Measurements from ENCODE around the gene MKNK1.

Gene MKNK1

DNA sequence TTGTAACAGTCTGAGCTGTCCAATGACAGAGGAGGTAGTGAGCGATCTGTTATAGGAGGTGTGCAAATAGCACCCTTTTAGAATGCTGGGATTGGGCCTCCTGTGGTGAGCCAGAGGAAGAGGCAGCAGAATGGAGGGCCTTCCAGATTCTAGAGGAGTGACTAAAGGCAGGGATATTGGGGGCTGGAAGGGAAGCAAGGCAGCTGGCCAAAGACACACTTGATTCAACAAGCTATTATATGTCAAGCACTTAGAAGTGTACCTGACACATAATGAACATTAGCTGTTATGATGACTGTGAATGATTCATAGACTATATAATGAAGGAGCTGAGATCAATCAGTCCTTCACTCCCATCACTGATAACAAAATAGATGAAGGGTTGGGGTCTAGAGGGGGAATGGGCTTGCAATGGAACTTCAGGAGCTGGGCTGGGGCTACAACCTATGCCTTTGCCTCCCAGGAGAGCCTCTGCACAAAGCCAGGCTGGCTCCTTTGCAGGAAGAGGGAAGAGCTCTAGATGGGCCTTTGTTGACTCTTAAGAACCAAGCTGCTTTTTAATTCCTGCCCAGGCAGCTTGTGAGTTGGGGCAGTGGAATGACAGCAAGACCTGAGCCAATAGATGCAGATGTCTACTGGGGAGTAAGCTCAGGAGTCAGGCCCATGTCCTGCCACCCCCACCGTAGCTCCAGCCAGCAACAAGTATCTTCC, 2.3 kb upstream of the MKNK1 start:
- no peak for DNase-seq (ENCODE audit: low read depth in 2 of 2)
- TF ChIP-seq, protein P1, sequence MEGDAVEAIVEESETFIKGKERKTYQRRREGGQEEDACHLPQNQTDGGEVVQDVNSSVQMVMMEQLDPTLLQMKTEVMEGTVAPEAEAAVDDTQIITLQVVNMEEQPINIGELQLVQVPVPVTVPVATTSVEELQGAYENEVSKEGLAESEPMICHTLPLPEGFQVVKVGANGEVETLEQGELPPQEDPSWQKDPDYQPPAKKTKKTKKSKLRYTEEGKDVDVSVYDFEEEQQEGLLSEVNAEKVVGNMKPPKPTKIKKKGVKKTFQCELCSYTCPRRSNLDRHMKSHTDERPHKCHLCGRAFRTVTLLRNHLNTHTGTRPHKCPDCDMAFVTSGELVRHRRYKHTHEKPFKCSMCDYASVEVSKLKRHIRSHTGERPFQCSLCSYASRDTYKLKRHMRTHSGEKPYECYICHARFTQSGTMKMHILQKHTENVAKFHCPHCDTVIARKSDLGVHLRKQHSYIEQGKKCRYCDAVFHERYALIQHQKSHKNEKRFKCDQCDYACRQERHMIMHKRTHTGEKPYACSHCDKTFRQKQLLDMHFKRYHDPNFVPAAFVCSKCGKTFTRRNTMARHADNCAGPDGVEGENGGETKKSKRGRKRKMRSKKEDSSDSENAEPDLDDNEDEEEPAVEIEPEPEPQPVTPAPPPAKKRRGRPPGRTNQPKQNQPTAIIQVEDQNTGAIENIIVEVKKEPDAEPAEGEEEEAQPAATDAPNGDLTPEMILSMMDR (IDR thresholded peaks at IDR 0.05; ENCODE audit: low read depth, low read length), result no peak
- no peak overlapping the region for H3K4me3 ChIP-seq (replicated peaks in 1 of 2; ENCODE audit: low read depth in 2 of 2, low read length in 2 of 2)

DNA sequence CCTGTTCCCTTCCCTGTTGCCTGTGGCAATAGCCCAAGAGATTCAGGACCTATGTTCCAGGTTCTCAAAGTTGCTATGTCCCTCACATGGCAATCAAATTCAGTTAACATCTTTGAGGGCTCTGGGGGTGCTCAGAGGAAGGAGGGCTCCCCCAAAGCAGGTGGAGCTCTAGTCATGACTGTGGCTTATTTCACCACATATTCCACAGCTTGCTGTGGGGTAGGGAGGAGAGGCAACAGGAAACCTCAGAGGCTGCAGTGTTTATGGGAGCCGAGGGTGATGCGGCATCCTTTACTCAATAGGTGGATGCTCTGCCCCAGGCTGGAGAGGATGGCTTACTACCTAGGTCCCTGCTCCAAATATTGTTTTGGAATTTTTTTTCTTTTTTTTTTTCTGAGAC, 1.2 kb upstream of the MKNK1 start:
- H3K4me3 ChIP-seq (replicated peaks in 1 of 2; ENCODE audit: low read depth in 2 of 2, low read length in 2 of 2), result no peak overlapping the region
- no peak for DNase-seq (ENCODE audit: low read depth in 2 of 2)
- TF ChIP-seq, protein P1 (IDR thresholded peaks at IDR 0.05; ENCODE audit: low read depth, low read length), result no peak

DNA sequence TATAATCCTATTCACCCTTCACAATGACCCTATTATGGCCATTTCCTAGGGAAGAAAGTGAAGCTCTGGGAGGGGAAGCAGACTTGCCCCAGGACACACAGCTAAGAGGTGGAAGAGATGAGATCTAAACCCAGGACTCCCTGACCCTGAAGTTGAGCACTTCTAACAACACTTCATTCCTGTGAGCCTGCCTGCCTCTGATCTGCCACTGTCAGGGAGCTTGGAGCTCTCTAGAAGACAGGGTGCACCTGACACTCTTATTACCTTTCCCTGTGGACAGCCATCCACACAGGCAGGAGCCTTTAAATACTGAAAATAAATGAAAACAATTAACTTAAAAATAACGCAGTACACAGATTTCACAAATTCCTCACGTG, 599 bp downstream of the MKNK1 start:
- peak overlapping the region; percentile 95 to 97 for H3K4me3 ChIP-seq (replicated peaks in 1 of 2; ENCODE audit: low read depth in 2 of 2, low read length in 2 of 2)
- DNase-seq (ENCODE audit: low read depth in 2 of 2), result no peak
- TF ChIP-seq, protein P1 (IDR thresholded peaks at IDR 0.05; ENCODE audit: low read depth, low read length), result no peak

DNA sequence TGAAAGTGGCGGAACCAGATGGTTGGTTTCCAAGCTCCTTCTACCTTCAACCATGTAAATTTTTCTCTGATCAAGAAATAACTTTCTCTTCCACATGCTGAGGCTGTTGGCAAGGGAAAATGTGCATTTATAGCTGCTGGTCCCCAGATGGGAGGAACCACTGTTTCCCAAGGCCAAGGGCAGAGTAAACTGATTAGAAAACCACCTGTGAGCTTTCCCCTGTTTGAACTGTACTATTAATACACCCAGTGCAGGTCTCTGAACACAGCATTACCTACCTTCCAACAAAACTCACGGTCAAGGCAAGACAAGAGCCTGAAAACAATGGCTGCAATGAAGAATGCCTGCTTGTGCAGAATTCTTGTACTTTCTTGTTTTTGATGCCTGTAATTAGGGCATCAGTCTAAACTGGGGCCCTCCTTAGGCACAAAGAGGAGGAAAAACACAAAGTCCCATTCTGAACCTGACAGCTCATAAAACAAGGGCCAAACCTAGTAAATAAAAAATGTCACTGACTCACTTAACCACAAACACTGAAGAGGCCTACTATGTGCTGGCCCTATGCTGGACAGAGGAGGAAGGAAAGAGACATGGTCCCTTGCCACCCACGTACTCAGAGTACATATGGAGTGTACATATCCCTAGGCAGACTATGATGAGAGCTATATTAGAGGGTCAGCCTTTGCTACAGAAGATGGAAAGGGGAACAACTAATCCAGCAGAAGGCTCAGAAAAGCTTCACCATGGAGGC, 2.6 kb downstream of the MKNK1 start:
- TF ChIP-seq, protein P1 (IDR thresholded peaks at IDR 0.05; ENCODE audit: low read depth, low read length), result no peak
- no peak overlapping the region for H3K4me3 ChIP-seq (replicated peaks in 1 of 2; ENCODE audit: low read depth in 2 of 2, low read length in 2 of 2)
- no peak for DNase-seq (ENCODE audit: low read depth in 2 of 2)

DNA sequence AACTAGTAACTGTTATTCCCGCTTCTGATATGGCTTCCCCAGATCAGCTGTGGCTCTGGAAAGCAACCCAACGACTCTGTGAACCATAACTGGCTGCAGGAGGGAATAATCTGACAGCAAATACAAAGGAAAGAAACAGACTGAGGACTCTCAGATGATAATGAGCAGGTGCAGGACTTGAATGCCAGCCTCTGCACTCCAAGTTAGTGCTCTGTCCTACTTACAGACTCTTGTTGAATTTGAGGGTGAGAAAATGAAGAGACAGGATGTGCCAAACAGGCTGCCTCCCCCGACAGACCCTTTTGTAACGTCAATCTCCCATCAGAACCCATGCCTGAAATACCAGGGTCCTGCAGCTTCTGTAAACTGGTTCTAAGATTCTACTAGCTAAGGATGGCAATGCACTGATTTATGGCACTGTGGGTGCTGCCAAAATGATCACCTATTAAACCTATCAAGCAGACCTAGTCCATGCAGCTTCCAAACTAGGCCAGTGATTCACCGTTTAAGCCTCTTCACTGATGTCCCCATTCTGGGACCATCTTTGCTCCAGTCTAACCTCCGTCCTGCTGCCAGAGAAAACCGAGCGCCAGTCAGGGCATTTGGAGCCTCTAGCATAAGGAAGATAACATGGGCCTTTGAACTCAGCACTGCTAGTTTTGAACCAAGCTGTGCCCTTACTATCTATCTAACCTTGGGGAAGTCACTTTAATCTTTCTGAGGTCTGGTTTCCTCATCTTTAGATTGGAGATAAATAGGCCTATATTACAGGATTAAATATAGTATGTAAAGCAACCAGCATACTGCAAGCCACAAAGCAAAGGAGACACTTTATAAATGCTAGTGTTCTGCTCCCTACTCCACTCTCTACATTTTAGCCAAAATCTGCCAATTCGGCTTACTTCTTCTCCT, 4.8 kb downstream of the MKNK1 start:
- TF ChIP-seq, protein P1 (IDR thresholded peaks at IDR 0.05; ENCODE audit: low read depth, low read length), result no peak
- no peak for DNase-seq (ENCODE audit: low read depth in 2 of 2)
- no peak overlapping the region for H3K4me3 ChIP-seq (replicated peaks in 1 of 2; ENCODE audit: low read depth in 2 of 2, low read length in 2 of 2)

DNA sequence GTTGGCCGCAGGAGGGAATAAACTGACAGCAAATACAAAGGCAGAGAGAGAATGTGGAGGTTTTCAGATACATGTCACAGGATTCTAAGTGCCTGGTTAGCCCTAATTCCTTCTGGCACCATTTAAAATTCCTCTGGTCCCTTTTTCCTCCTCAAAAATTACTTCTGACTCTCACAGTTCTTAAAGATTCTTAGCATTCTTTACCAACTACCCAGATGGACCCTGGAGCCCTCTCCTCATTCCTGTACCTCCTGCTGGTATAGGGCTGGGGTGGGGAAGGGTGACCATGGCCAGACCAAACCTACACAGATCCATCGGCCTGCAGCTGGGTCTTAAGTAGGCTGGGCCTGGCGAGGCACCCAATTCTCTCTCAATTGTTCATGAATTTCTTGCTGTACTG, 7.2 kb downstream of the MKNK1 start:
- TF ChIP-seq, protein P1 (IDR thresholded peaks at IDR 0.05; ENCODE audit: low read depth, low read length), result no peak
- DNase-seq (ENCODE audit: low read depth in 2 of 2), result no peak

More for the DNA sequence above, 7.2 kb downstream of the MKNK1 start:
- H3K4me3 ChIP-seq (replicated peaks in 1 of 2; ENCODE audit: low read depth in 2 of 2, low read length in 2 of 2), result no peak overlapping the region
